Lower lobe of right lung (tissue), 2 donors: ENCODE results near the gene MTFR1L. TPM values are rescaled to one million over a fixed set of nuclear protein-coding genes. Genes with fewer than 3 reads are reported as not detected.

Experiments used
- ATAC-seq, 2 donors: fragments of 200-7000 bp; cut with Tn5 transposase; one replicate each; pipeline ENCODE4 v1.9.1; 2020 to 2022; ENCODE audit warnings: mild to moderate bottlenecking in 2 of 2, moderate library complexity in 2 of 2
- DNase-seq: peaks from one replicate; pipeline ENCODE4 v3.0.0-alpha.2; 2020
- H3K27ac ChIP-seq: fragments of 200-600 bp; one replicate; pipeline ENCODE4 v1.8.0; 2022
- H3K27me3 ChIP-seq: fragments of 200-600 bp; one replicate; pipeline ENCODE4 v1.8.0; 2022; ENCODE audit warnings: low read depth
- H3K36me3 ChIP-seq: fragments of 200-600 bp; one replicate; pipeline ENCODE4 v1.8.0; 2022; ENCODE audit warnings: mild to moderate bottlenecking
- H3K4me1 ChIP-seq: fragments of 200-600 bp; one replicate; pipeline ENCODE4 v1.8.0; 2022
- H3K4me3 ChIP-seq: fragments of 200-600 bp; one replicate; pipeline ENCODE4 v1.8.0; 2022; ENCODE audit warnings: mild to moderate bottlenecking
- H3K9me3 ChIP-seq: fragments of 200-600 bp; one replicate; pipeline ENCODE4 v1.8.0; 2022
- CTCF ChIP-seq: fragments of 200-600 bp; IDR thresholded peaks from one replicate; pipeline ENCODE4 v1.8.0; 2022; ENCODE audit warnings: antibody characterized with exemption, mild to moderate bottlenecking
- intact Hi-C: fragments of 100-400 bp; cut with DNase I; formaldehyde crosslinking; loops from one replicate; pipeline ENCODE4 v1.11.0; 2022
- total RNA-seq: library from RNA; stranded (reverse); fragmentation: NEBNext Ultra II Directional; extraction: Animal tissue kit (Norgen Biotek cat#: 25700); gene quantifications from one replicate; pipeline ENCODE4 v1.2.1, GENCODE V29; 2021
- donor health status: DM: no; HTN: yes; CAD: no; lungs with severe emphysema.

Gene MTFR1L
- total RNA-seq, 1 donor from 2014 or later: 51.1 TPM

- Histone ChIP-seq H3K9me3 (no peaks in the 10 kb centered on the region), H3K4me3 (no peak overlapping the region), H3K27me3 (no peaks in the 10 kb centered on the region), H3K27ac (no peak overlapping the region), H3K4me1 (peaks cover 31% of the 10 kb centered on the region), H3K36me3 (peaks cover 61% of the 10 kb centered on the region)
- intact Hi-C loops: no loop called here
- ATAC-seq (no peak), DNase-seq (no peak)
- TF ChIP-seq CTCF: no peak
Observed at GRCh38 chr1:25814549-25815087, 5.1 kb upstream of the MTFR1L start.

GRCh38 chr1:25815208-25816111 is 4.3 kb upstream of the MTFR1L start:
- no peak for ATAC-seq
- intact Hi-C loops: no loop called here
- DNase-seq: no peak
- Histone ChIP-seq H3K27ac (no peak overlapping the region), H3K9me3 (no peaks in the 10 kb centered on the region), H3K4me3 (no peak overlapping the region), H3K36me3 (peaks cover 52% of the 10 kb centered on the region), H3K27me3 (no peaks in the 10 kb centered on the region), H3K4me1 (peaks cover 23% of the 10 kb centered on the region)
- TF ChIP-seq CTCF: no peak

- ATAC-seq: no peak
- TF ChIP-seq CTCF: no peak
- Histone ChIP-seq H3K4me3 (no peak overlapping the region), H3K27me3 (no peaks in the 10 kb centered on the region), H3K4me1 (peaks cover 22% of the 10 kb centered on the region), H3K36me3 (peaks cover 45% of the 10 kb centered on the region), H3K9me3 (no peaks in the 10 kb centered on the region), H3K27ac (no peak overlapping the region)
- no peak for DNase-seq
- intact Hi-C loops: no loop called here
Observed at GRCh38 chr1:25816112-25816718, 3.5 kb upstream of the MTFR1L start.

GRCh38 chr1:25817840-25818501 is 1.8 kb upstream of the MTFR1L start:
- Histone ChIP-seq H3K27me3 (no peaks in the 10 kb centered on the region), H3K27ac (peak overlapping the region; percentile 5), H3K9me3 (no peaks in the 10 kb centered on the region), H3K36me3 (peaks cover 33% of the 10 kb centered on the region), H3K4me3 (no peak overlapping the region), H3K4me1 (peaks cover 29% of the 10 kb centered on the region)
- intact Hi-C loops: no loop called here
- TF ChIP-seq CTCF: no peak
- ATAC-seq (no peak), DNase-seq (no peak)

- intact Hi-C loops: no loop called here
- H3K27ac ChIP-seq: peak overlapping the region; percentile 92
Observed at GRCh38 chr1:25818569-25818968, 1.2 kb upstream of the MTFR1L start.

More at GRCh38 chr1:25818569-25818968, 1.2 kb upstream of the MTFR1L start:
- no peak for TF ChIP-seq CTCF
- ATAC-seq (no peak), DNase-seq (no peak)
- H3K4me1 ChIP-seq: peaks cover 29% of the 10 kb centered on the region
- H3K4me3 ChIP-seq: peak overlapping the region; percentile 98
- peaks cover 28% of the 10 kb centered on the region for H3K36me3 ChIP-seq
- H3K9me3 ChIP-seq: no peaks in the 10 kb centered on the region
- no peaks in the 10 kb centered on the region for H3K27me3 ChIP-seq
